ENCODE data around the gene LRRC1.

Gene LRRC1

DNA sequence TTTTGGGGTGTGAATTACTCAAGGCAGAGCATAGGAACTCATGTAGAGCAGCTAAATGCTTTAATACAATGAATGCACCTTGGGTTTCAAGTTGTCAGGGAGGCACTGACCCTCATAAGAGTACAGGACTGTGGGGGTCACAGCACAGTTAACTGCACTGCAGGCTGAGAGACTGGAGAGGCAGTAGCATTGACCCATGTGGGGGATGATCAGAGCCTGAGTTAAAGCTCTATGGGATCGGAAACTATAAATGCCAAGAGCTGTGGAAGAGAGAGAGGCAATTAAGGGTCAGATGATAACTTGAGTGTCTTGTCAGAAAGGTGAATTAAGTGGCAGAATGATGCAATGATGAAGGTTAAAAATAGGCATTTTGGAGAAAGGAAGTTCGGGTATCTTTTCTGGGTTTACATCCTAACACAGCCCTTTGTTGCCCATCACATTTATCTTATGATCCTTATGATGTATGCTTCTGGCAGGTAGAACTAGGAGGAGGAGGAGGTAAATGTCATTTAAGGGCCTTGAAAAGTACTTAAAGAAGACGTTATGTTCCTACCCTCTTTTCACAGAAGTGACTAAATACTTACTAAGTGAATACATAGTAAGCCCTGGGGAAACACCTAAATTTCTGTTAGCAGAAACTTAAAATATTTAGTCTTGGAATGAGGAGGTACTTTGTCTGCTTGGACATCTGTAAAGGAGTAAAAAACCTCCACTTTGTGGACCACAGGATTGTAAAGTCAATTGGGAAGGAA, 24.2 kb downstream of the LRRC1 start:
- DNase-seq = no peak

DNA sequence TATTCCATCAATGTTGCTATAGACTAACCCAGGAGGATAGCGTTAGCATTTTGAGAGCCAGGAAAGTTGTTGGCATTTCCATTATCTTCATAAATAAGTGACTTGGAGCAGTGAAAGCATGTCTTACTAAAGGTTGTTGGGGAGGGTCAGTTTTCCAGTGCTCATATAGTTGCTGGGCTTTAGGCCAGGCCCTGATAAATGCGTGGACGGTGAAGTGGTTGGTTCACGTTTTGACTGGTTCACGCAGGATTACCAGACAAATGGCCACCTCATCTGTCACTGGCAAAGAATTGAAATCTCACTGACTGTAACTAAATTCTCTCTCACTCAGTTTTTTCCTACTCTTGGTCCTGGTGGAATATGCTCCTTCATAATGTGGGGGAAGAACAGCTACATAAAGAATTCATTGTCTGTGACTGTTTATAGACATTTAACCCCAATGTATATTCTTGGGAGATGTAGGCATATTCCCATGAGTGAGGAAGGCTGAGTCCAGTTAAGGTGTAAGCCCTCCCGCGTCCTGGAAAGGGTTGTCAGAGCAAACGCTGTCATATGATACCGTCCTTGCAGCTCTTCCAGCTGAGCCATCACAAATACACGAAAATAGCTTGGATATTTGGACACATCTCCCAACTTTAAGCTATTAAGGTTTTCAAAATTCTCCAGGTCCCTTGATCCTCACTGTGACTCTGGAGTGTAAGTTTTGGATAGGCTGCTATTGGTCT, 27.8 kb downstream of the LRRC1 start:
- DNase-seq = peak; percentile 28

DNA sequence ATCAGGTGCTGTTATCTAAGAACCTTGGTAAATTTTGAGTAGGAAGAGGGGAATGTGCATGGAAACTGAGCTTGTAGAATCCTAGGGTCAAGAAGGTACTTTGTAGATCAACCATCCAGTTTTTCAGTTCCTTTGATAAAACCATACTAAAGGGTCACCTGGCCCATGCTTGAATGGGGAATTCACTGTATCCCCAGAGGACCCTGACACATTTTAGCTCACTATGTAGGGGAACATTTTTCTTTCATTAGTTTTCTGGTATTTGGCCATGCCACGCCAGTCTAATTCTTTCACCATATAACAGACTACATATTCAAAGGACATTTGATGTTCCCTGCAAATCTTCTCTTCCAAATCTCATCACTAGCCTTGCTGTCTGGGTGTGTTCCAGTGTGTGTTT, 29.9 kb downstream of the LRRC1 start:
- DNase-seq = no peak

DNA sequence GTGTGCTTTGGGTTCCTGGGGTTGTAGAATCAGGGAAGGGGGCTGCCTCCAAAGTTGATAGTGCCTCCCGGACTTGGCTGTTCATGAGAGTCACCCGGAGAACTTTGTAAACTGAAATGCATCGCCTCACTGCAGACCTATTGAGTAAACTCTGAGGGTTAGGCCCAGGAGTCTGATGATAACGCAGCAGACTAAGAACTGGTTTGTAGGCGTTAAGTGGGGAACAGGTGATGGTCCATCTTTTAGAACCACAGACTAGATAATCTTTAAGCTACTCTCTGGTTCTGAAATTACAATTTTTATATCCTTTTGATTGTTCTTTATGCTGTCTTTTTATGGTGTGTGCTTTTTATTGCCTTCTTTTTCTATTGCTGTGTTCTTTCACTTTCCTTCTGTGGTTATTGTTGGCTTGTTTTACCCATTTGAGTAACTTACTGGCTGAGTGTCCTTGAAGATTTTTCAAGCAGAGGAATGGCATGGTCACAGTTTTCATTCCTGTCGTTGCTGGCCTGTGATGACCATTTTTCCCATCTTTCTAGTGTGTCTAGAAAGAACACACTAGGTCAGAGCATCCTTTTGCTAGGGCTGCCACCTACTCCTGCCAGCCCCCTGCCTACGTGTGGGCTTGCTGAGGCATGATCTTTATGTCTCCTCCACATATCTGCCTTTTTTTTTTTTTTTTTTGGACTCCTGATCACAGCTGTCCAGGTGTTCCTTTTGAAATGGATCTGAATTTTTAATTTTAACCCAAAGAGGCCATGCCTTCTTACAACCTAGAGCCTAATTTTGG, 30.9 kb downstream of the LRRC1 start:
- no peak for DNase-seq

DNA sequence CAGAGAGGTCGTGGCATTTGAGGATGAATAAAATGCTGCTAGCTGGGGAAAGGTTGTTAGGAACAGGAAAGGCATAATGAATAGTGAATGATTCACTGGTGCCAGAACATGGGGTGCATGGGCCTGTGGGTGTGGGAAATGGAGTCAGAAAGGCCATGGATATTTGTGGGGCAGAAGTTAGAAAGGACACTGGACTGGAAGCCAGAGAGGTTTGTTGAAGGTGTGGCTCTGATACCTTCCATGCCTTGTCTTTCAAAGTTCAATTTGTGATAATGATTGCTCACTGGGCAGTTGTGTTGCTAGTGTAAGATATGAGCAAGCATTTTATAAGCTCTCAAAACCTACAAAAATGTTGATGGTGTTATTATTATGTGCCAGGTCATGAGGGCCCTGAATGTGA, 32.7 kb downstream of the LRRC1 start:
- no peak for DNase-seq

DNA sequence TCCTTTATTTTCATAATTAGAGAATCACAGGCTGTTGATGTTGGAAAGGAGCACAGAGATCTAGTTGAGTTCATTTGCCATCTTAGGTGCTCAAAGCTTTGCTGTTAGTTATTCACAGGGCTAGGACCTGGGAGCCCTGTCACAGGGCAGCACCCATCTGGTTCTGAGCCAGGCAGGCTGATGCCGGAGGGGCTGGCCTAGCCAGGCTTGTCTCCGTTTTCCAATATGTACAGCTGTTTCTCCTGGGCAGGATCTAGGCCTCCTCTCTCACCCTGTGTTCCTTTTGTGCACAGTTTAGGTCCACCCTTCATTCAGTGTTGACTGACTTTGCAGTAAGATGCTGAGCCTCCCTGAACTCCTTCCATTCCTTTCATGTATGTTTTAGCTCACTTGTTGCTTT, 33.4 kb downstream of the LRRC1 start:
- DNase-seq = no peak

DNA sequence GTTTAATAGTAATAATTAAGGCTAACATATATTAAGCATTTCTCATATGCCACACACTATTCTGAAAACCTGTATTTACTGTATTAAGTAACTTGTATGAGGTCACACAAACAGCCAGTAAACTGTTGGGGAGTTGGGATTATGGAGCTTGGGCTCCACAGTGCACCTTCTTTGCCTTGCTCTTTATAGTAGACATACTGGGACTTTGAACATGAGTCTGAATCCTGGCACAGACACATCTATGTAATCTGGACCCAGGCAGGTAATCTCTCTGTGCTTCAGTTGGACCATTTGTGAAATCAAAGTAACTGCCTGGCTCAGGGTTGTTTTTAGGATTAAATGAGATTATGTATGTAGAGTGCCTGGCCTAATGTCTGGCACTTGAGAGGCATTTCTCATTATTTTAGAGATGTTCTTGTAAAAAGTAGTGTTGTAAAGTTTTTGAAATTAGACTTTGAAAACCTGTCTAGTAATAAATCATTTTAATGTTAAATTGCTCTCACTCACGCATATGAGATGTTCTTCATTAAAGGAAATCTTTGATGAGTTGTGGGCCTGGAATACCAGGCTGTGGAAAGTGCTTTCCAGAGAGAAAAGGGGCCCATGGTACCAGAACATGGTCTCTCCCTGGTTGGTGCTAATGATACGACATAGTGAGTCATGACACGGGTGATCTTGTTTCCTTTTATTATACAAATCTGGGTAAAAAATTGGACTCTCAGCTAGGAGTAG, 34.3 kb downstream of the LRRC1 start:
- DNase-seq = no peak

DNA sequence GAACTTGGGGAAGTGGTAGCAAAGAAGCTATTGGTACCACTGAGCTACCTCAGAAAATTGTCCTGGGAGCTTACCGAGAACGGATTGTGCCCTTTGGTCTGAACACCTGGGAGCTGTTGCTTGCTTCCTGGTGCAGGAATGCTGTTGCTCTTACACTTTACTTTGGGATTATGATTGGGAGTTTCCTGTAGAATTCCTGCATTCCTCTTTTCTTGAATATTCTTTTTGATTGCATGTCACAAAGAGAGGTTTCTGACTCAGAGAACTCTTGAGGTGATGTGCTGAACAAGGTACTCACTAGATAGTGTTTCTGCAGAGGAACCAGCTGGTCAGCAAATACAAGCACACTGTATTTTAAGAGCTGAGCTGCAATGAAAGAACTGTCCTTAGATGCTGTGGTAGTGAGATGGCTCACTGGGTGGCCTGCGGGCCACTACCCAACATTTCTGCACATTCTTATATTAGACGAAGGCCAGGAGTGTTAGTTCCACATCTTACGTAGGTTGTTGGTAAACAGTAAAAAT, 35.0 kb downstream of the LRRC1 start:
- DNase-seq = no peak

DNA sequence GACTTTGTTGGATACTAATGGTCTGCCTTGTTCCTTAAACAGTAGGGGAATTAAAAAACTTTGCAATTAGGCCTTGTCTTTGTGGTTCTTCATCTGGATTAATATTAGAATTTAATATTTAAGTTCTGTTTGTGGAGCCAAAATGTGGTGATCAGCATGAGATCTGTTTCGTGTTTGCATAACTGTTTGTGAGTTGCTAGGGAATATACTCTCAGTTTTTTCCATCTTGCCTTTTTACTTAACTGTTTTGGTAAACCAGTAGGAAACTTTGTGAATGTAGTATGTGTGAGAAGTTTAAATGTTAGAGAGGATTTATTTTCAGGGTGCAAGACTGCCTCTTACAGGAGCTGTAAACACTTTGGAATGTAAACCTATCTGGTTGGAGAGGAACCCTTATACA, 35.6 kb downstream of the LRRC1 start:
- no peak for DNase-seq

DNA sequence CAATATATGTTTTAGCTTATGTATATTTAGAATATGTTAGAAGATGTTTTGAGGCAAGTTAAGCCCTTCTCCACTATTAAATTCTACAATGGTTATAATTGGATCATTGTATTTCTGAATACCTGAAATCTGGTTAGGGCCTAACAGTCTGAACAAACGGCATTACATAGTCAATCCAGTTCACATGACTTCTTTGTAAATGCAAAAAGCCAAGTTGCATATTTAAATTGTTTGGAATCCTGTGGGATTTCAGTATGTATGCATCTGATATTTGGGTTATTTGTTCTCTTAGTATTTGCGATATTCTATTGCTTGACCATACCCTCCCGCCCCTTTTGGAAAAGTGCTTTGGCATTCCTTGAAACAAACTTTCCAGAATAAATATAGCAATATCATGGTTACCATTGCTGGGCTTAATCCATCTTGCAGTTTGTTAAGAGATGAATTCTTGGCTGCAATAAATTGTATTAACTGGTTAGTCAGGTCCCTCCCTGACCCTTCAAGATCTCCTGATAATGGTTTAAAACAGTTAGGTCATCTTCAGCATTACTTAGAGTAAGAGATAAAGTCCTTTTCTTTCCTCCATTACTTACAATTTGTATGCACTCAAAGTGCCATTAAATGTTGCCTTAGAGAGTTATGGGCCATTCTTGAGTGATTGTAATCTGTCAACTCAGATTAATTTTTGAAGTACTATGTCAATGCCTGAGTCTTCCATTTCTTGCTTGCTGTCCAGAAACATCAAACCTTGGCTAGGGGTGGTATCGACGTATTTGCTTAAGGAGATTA, 36.5 kb downstream of the LRRC1 start:
- no peak for DNase-seq

DNA sequence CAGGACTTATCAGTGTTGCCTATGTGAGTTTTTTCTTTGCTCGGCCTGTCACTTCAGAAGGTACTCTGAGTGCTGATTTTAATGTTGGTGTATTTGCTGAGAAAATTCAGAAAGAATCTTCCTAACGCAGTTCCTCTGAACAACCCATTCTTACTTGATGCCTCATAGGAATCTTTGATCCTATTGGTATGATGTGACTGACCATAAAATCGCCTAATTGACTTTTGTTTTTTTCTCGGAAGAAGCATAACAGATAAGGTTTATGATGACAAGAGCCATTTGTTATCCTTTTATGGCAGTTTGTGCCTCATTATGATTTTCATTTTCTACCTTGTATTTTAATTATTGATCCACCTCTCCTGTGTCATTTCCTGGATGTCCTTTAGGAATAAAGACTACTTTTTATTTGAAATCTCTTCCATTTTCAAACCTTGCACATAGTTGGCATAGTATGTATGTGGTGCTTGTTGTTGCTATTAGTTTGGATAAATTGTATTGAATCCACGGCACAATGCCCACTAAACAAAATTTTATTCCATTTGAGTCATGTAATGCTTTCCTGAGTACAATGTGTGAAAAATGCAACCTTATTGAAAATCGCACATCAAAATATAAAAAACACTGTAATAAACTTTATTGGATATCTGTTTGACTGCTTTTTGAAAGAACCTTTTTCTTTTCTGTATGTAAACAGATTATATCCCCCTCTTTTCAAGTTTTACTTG, 37.3 kb downstream of the LRRC1 start:
- no peak for DNase-seq

DNA sequence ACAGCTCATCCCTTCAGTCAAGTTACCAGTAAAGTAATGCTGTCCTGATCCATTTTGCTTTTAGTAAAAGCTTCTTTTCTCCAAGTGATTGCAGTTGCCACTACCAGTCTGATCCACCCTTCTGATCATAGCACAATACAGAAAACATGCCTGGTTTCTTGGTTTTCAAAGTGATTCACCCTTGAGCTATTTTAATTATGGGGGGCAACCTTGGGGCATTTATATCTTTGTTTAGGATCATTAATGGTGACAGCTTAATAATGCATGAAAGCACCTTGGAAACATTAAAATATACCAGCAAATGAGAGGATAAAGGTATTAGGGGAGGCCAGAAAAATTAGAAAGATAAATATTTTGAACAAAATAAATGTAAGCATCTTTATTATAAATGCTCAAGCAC, 38.4 kb downstream of the LRRC1 start:
- DNase-seq = peak; percentile 66

DNA sequence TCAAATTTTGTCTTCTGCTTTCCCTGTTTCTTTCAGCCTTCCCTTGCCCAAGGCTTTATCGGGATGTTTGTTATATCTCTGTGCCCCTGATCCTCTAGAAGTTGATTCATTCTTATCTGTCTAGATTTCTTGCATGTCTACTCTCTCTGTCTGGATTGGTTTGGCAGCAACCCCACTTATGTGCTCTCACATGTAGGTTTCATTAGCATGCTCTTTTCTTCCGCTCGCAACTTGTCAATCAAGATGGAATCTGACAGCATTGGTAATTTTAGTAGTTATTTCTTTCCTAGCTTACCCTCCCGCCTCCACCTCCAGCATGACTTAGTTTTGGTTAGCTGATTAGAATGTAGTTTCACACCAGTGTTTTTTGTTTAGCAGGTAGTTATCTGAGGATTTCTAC, 39.3 kb downstream of the LRRC1 start:
- no peak for DNase-seq

DNA sequence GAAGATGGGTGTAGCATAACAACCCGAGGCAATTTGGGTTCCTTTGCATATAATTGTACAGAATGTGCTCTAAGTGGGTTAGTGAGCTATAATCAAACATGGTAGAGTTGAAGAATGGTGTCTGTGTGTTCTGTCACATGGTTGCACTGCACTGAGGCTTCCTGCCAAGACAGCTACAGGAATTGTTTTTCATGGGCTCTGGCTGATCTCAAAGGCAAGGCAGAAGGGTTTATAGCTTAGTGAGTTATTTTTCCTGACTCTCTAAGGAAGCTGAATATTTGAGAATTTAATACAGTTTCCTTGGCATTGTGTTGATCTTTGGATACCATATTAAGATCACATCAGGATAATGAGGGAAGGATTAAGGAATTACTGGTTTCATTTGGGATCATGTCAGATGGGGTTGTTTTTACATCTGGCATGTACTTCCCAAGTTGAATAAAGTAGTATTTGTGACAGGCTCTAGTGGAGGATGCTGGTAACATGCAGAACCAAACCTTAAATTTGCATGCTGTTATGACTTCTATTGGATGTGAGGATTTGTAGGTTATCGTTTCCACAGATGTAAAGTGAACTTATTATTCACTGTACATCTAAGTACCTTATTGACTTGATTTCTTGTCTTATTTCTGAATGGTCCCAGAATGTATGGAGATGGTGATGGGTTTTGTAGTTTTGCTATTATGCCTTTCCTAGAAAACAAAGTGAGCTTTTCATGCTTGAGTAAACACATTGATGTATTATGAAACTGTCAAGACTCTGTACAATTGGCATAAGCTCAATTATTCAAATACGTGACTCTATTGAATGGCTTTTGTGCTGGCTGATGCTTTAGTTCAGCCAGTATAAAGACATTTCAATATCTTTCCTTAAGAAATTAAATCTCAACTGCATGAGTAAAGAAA, 43.3 kb downstream of the LRRC1 start:
- DNase-seq = peak; percentile 89

DNA sequence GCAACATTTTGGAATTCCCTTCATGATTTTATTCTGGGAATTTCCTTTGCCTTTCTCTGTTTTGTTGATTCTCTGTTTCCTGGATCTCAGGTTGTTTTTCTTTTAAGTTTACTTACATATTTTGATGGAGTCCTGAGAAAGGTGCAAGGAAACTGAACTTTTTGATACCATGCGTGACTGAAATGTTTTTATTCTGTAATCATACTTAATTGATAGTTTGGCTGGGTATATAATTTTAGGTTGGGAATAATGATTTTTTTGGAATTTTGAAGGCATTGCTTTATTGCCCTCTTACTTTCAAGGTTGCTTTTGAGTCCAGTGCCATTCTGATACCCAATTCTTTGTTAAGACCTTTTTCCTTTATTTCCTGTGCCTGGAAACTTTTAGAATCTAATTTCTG, 45.2 kb downstream of the LRRC1 start:
- no peak for DNase-seq

DNA sequence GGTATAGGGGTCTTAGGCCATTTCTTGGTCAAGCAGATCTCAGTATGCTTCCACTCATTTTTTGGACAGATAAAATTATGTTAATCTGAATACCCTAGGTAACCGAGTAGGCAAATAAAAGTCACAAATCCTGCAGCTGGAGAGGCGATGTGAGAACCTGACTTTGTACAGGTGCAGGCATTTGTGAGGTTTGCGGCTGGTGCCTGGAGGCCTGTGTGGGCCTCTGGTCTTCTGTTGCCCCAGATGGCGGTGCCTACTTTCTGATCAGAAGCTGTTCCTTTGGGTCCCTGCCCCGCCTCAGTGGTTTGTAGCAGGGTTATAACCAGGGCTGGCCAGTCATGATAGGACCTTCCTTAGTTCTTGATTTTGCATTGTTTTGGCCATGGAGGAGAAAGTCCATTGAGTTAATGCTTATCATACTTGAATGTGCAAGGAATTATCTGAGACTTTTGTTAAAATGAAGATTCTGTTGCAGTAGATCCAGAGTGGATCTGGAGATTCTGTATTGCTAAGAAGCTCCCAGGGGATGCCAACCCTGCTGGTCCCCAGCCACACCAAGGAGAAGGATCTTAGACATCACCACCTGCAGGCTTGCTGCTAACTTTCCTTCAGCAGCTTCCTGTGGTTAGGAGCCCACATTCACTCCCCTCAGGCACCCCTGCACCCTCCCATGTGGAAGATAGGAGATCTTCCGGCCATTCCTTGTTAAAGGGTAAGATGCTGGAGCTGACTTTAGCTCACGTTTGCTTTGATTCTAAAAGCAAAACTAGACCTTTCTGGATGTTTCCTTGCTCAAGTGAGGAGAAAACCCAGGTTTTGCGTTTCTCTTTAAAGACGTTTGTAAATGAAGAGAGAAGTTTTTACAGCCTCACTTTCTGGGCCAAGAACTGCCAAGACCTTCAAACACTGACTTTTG, 50.7 kb downstream of the LRRC1 start:
- no peak for DNase-seq

DNA sequence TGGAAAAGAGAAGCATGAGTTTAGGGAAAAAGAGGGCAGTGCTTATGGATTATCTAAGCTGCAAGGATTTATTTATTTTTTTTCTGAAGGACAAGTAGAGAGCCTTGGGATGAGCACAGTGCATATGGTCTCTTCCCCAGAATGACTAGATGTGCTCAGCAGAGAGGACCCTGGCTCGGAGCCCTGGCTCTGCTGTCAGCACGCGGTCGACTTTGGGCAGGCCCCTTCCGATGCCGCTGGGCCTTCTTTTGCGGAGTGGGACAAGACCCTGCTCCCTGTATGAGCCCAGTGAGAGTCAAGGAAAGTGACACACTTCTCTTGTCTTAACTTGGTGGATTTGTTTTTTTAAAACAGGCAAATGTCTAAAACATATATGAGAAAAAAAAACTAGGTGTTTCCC, 51.4 kb downstream of the LRRC1 start:
- no peak for DNase-seq

DNA sequence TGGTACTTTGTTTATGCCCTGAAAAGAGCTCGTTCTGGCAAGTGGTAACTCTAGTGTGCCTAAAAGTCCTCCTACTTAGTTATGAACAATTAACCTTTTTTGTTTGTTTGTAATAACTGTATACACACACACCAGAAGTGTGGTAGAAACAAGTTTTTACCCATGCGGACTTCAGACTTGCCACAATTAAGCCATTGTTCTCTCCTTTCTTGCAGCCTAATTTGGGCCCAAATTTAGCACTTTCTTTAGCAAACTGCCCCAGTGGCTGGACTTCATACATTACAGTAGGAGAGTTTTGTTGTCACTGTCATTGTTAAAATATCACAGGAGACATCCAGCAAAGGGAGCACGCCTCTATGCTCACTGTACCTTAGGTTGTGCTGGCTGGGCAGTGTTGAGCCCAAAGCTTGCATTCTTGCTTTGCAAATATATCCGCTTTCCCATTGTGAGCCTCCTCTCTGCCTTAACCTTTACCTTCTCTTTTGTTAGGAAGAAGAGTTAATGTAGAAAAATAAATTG, 53.0 kb downstream of the LRRC1 start:
- no peak for DNase-seq

DNA sequence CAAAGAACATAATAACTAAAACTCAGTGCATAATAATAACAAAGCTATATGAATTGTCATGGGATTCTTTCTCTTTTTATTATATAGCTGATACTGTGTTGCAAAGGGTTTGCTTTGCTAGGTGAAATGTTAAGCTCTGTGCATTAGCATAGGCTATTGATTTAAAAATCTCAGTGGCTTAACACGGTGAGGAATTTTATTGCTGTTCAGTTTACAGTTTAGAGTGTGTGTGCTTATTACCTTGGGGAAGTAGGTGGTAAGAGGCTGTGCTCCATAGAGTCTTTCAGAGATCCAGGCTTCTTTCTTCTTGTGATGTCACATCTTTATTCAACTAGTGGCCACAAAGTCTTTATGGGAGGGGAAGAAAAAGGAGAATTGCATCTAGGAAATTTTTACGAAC, 55.7 kb downstream of the LRRC1 start:
- no peak for DNase-seq

All from NCI-H69 (cell line).